ENCODE results near the gene COQ8B. TPM values are rescaled to one million over a fixed set of nuclear protein-coding genes. Genes with fewer than 3 reads are reported as not detected.

Gene COQ8B
- total RNA-seq, 1 donor from 2014 or later = 33.3 TPM

- intact Hi-C loops (cut with DNase I) = no loop called here
- no peaks in the 10 kb centered on the region for H3K9me3 ChIP-seq
- no peak for TF ChIP-seq CTCF (IDR thresholded peaks at IDR 0.05)
- H3K4me1 ChIP-seq = no peaks in the 10 kb centered on the region
- H3K27ac ChIP-seq = no peak overlapping the region
- H3K27me3 ChIP-seq = no peaks in the 10 kb centered on the region
- no peak for DNase-seq (ENCODE audit: low spot score in 2 of 2)
- H3K36me3 ChIP-seq = peaks cover 98 to 99% of the 10 kb centered on the region in 2 donors
- H3K4me3 ChIP-seq = no peak overlapping the region
Measured at GRCh38 chr19:40677156-40677555, 39.5 kb downstream of the COQ8B start.

GRCh38 chr19:40674291-40674690 lies 42.4 kb downstream of the COQ8B start:
- H3K4me1 ChIP-seq = no peaks in the 10 kb centered on the region
- no peaks in the 10 kb centered on the region for H3K27me3 ChIP-seq
- TF ChIP-seq CTCF (IDR thresholded peaks at IDR 0.05) = no peak
- intact Hi-C loops (cut with DNase I) = no loop called here
- peak overlapping the region in 1 of 2 donors; percentile 5 for H3K27ac ChIP-seq
- no peak for DNase-seq (ENCODE audit: low spot score in 2 of 2)
- H3K9me3 ChIP-seq = no peaks in the 10 kb centered on the region
- H3K4me3 ChIP-seq = no peak overlapping the region
- peaks cover 98 to 99% of the 10 kb centered on the region in 2 donors for H3K36me3 ChIP-seq

GRCh38 chr19:40673397-40673796 lies 43.3 kb downstream of the COQ8B start:
- no peak overlapping the region for H3K4me3 ChIP-seq
- no peak for TF ChIP-seq CTCF (IDR thresholded peaks at IDR 0.05)
- intact Hi-C loops (cut with DNase I) = no loop called here
- no peaks in the 10 kb centered on the region for H3K4me1 ChIP-seq
- H3K36me3 ChIP-seq = peaks cover 97 to 98% of the 10 kb centered on the region in 2 donors
- no peaks in the 10 kb centered on the region for H3K27me3 ChIP-seq
- no peak overlapping the region for H3K27ac ChIP-seq
- H3K9me3 ChIP-seq = no peaks in the 10 kb centered on the region
- DNase-seq (ENCODE audit: low spot score in 2 of 2) = no peak

- Histone ChIP-seq H3K36me3 (peaks cover 92 to 98% of the 10 kb centered on the region in 2 donors), H3K4me1 (no peaks in the 10 kb centered on the region), H3K27me3 (no peaks in the 10 kb centered on the region), H3K9me3 (no peaks in the 10 kb centered on the region), H3K4me3 (no peak overlapping the region), H3K27ac (no peak overlapping the region)
- TF ChIP-seq CTCF (IDR thresholded peaks at IDR 0.05) = no peak
- intact Hi-C loops (cut with DNase I) = no loop called here
- DNase-seq (ENCODE audit: low spot score in 2 of 2) = no peak
Measured at GRCh38 chr19:40672573-40673299, 44.0 kb downstream of the COQ8B start.

GRCh38 chr19:40672038-40672437 lies 44.6 kb downstream of the COQ8B start:
- TF ChIP-seq CTCF (IDR thresholded peaks at IDR 0.05) = no peak
- H3K36me3 ChIP-seq = peaks cover 92 to 98% of the 10 kb centered on the region in 2 donors
- no peaks in the 10 kb centered on the region for H3K27me3 ChIP-seq
- intact Hi-C loops (cut with DNase I) = no loop called here
- H3K4me3 ChIP-seq = no peak overlapping the region
- H3K4me1 ChIP-seq = no peaks in the 10 kb centered on the region
- H3K27ac ChIP-seq = no peak overlapping the region
- no peak for DNase-seq (ENCODE audit: low spot score in 2 of 2)
- H3K9me3 ChIP-seq = no peaks in the 10 kb centered on the region
